Kidney (tissue), 14 donors: ENCODE data around the gene AMZ1. TPM values are rescaled to one million over a fixed set of nuclear protein-coding genes. Genes with fewer than 3 reads are reported as not detected.

Source experiments
- DNase-seq, 5 donors: peaks; one replicate each; pipeline ENCODE4 v3.0.0-alpha.2; 2013 to 2020
- FAIRE-seq: peaks from 2 replicates; lab custom pipeline; 2012; peaks lifted over from hg19 to GRCh38; lab: Jason Lieb, UNC
- H3K27ac ChIP-seq, 2 donors: one replicate each; pipeline ENCODE4 v1.7.0; 2013; ENCODE audit warnings: low read depth in 2 of 2, low read length in 2 of 2, inconsistent platforms in 1 of 2
- H3K27me3 ChIP-seq: one replicate; pipeline ENCODE4 v1.7.1; 2013; ENCODE audit warnings: low read length, inconsistent platforms; ENCODE audit not compliant: control insufficient read depth, insufficient read depth
- H3K36me3 ChIP-seq, 3 donors: one replicate each; pipeline versions ENCODE4 v1.7.0 to v1.7.1; 2013; ENCODE audit warnings: low read length in 3 of 3, control low read depth in 1 of 3, inconsistent platforms in 1 of 3; ENCODE audit not compliant: insufficient read depth in 3 of 3, control insufficient read depth in 2 of 3
- H3K4me1 ChIP-seq, 3 donors: one replicate each; pipeline versions ENCODE4 v1.7.0 to v1.7.1; 2013; ENCODE audit warnings: low read length in 3 of 3, inconsistent platforms in 1 of 3, low read depth in 1 of 3; ENCODE audit not compliant: control insufficient read depth in 2 of 3, insufficient read depth in 2 of 3
- H3K4me3 ChIP-seq, 3 donors: one replicate each; pipeline versions ENCODE4 v1.7.0 to v1.8.1; 2013; ENCODE audit warnings: low read length in 3 of 3, control low read depth in 1 of 3, inconsistent platforms in 1 of 3
- H3K9ac ChIP-seq, 3 donors: one replicate each; pipeline versions ENCODE4 v1.7.0 to v1.7.1; 2013; ENCODE audit warnings: low read length in 3 of 3, control low read depth in 1 of 3, inconsistent platforms in 1 of 3
- H3K9me3 ChIP-seq, 3 donors: one replicate each; pipeline versions ENCODE4 v1.7.0 to v1.7.1; 2013; ENCODE audit warnings: low read length in 3 of 3, control low read depth in 1 of 3, inconsistent platforms in 1 of 3; ENCODE audit not compliant: control insufficient read depth in 2 of 3, insufficient read depth in 1 of 3
- intact Hi-C: fragments of 100-400 bp; cut with DNase I; formaldehyde crosslinking; loops from one replicate; pipeline ENCODE4 v1.11.1; 2022
- polyA plus RNA-seq: library from polyadenylated mRNA; stranded (reverse); fragments of 350-450 nt; fragmentation: Illumina TruSeq; extraction: RNeasy Lipid Tissue Mini Kit (QIAGEN cat#74804); gene quantifications from one replicate; pipeline ENCODE4 v1.2.3, GENCODE V29; 2014; ENCODE audit warnings: low read depth, low replicate concordance; ENCODE audit not compliant: insufficient read depth
- total RNA-seq: library from RNA; stranded (reverse); fragmentation: NEBNext Ultra II Directional; extraction: Animal tissue kit (Norgen Biotek cat#: 25700); gene quantifications from one replicate; pipeline ENCODE4 v1.2.1, GENCODE V29; 2021
- TF ChIP-seq, protein P1 (sequence below): IDR thresholded peaks from 3 replicates; pipeline ENCODE4 v1.5.1; 2012; ENCODE audit warnings: mild to moderate bottlenecking, moderate library complexity, borderline replicate concordance; ENCODE audit not compliant: insufficient read depth; ENCODE audit errors: extremely low read depth
- donor health status: control.
- donor health status: control.
- donor health status: control.
- donor health status: control.
- donor health status: control.
- donor health status: DM: yes; HTN: yes; CAD: no.
- donor health status: Normal renal cell carcinoma (clear cell type).

Gene AMZ1
- total and polyA plus RNA-seq, 2 donors from 2014 or later = 0.16 TPM; not detected in 1

DNA sequence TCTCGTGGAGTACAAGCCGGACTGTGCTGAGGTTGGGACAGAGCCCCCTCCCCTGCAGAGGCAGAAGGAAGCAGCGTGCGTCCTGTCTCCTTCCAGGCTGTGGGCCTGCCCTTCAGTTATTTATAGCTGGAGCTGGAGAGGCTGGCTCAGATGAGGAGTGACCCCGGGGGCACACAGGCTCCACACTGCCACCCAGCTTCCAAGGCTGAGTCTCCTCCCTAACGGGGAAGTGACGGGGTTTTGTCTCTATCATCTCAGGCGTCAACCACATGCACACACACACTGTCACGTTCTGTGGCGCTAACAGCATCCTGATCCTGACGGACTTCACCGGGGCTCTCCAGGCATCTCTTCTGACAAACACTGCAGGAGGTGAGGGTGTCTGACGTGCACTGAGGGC, 25.4 kb downstream of the AMZ1 start:
- FAIRE-seq = no peak
- TF ChIP-seq, protein P1, sequence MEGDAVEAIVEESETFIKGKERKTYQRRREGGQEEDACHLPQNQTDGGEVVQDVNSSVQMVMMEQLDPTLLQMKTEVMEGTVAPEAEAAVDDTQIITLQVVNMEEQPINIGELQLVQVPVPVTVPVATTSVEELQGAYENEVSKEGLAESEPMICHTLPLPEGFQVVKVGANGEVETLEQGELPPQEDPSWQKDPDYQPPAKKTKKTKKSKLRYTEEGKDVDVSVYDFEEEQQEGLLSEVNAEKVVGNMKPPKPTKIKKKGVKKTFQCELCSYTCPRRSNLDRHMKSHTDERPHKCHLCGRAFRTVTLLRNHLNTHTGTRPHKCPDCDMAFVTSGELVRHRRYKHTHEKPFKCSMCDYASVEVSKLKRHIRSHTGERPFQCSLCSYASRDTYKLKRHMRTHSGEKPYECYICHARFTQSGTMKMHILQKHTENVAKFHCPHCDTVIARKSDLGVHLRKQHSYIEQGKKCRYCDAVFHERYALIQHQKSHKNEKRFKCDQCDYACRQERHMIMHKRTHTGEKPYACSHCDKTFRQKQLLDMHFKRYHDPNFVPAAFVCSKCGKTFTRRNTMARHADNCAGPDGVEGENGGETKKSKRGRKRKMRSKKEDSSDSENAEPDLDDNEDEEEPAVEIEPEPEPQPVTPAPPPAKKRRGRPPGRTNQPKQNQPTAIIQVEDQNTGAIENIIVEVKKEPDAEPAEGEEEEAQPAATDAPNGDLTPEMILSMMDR = no peak
- no peaks in the 10 kb centered on the region for H3K36me3 ChIP-seq
- no peak overlapping the region for H3K9ac ChIP-seq
- intact Hi-C loops = no loop called here
- no peak overlapping the region for H3K4me3 ChIP-seq
- H3K9me3 ChIP-seq = peaks cover 0 to 2% (median 0%) of the 10 kb centered on the region in 3 donors
- peaks cover 0 to 7% (median 0%) of the 10 kb centered on the region in 3 donors for H3K4me1 ChIP-seq
- no peak overlapping the region for H3K27ac ChIP-seq
- peak; percentile 60 to 90 (median 85) for DNase-seq
- no peaks in the 10 kb centered on the region for H3K27me3 ChIP-seq

DNA sequence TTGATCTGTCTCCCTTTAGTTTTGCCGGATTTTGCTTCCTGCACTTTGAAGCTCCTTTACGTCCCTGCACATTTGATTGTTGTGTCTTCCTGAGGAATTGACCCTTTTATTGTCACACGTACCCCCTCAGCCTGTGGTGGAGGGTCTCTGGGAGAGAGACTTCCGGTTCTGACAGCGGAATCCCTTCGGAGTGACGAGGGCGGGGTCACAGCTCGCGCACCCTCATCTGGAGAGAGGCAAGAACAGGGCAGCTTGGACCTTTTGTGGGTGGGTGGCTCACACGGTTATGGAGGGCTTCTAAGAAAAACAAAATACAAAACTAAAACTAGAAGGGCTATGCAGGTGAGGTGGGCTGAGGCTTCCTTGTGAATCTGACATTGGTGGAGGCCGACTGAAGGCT, 26.0 kb downstream of the AMZ1 start:
- intact Hi-C loops = no loop called here
- Histone ChIP-seq H3K36me3 (no peaks in the 10 kb centered on the region), H3K27me3 (no peaks in the 10 kb centered on the region), H3K4me1 (peaks cover 0 to 7% (median 0%) of the 10 kb centered on the region in 3 donors), H3K9me3 (peaks cover 0 to 2% (median 0%) of the 10 kb centered on the region in 3 donors), H3K4me3 (no peak overlapping the region), H3K27ac (no peak overlapping the region), H3K9ac (no peak overlapping the region)
- TF ChIP-seq, protein P1 = no peak
- DNase-seq (peak in 1 of 5 donors; percentile 60), FAIRE-seq (no peak)

DNA sequence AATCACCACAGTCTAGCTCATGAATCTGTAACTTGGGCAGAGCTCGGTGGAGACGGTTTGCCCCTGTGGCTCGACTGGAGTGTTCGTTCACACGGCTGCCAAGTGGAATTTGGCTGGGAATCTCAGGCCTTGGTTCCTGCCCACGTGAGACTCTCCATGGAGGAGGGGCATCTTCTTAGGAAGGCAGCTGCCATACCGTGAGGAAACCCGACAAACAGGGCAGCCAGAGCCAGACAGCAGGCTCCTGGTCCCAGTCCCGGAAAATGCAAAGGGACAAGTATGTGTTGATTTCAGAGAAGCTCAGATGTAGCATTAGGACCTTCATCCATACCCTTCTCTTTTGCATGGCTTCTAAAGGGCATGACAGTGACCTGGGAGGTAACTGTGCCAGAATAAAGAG, 26.6 kb downstream of the AMZ1 start:
- DNase-seq = no peak
- no peak overlapping the region for H3K4me3 ChIP-seq
- no peak overlapping the region for H3K9ac ChIP-seq
- no peak for FAIRE-seq
- H3K36me3 ChIP-seq = no peaks in the 10 kb centered on the region
- intact Hi-C loops = no loop called here
- H3K4me1 ChIP-seq = peaks cover 0 to 7% (median 0%) of the 10 kb centered on the region in 3 donors
- H3K27ac ChIP-seq = no peak overlapping the region
- H3K9me3 ChIP-seq = peaks cover 0 to 2% (median 0%) of the 10 kb centered on the region in 3 donors
- TF ChIP-seq, protein P1 = no peak
- H3K27me3 ChIP-seq = no peaks in the 10 kb centered on the region
